CD1c-positive myeloid dendritic cell (primary cell): ENCODE data around the gene GNRHR.

Experiments used
- DNase-seq: peaks from one replicate; pipeline ENCODE4 v3.0.0-alpha.2; 2016; ENCODE audit errors: extremely low spot score

GNRHR gene

DNA sequence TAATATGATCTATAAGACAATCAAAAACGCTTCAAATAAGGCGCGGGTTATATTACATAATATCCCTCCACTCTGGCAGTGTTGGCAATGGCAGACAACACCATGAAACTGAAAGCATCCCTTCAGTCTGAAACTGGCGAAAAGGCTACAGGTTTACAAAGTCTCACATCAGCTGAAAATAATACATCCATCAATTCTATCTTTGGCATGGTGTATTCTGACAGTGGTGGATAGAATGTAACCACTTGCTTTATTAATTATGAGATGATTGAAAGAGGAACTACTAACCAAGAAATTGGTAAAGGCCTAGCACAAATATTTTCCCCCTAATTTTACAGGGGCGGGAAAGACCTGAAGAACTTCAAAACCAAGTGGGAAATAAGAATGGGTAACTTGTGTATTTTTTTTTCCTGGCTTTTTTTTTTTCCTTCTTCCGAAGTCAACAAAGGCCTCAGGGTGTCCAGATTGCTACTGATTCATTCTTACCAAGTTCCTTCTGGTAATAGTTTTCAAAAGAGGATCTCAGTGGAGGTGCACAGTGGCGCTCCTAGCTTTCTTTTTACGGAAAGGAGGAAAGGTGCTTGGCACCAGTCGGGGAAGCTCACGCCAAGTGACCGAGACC, 54.0 kb downstream of the GNRHR start:
- peak; percentile 50 for DNase-seq

GRCh38 chr4:67699603-67700002, 54.6 kb downstream of the GNRHR start:
- no peak for DNase-seq

DNA sequence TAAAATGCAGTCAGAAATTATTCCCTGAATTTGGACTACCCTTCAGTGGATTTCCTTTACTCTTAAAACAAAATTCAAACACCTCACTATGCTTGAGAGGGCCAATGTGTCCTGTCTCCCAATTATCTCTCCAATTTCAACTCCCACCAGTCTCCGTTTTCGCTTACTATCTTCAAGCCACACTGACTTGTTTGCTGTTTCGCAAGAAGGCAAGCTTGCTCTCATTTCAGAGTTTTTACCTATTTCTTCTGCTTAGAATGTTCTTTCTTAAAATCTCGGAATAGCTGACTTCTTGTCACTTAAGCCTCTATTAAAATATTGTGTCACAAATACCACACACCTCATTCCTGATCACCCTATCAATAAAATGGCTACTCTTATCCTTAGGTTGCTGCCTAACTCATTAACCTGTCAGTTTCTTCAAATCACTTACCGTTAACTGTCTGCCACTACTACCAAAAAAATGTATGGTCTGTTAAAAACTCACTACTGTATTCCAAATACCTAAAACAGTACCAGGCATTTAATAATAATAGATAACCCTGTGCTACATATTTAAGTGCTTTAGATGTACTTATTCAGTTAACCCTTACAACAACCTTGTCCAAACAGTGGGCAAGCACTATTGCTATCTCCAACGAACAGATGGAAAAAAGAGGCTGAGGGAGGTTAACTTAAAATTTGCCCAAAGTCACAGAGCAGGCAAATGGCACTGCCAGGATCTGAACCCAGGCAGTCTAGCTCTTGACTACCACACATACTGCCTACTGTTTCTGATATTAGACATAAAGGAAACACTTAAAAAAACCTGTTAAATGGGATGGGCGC, 56.1 kb downstream of the GNRHR start:
- no peak for DNase-seq

DNA sequence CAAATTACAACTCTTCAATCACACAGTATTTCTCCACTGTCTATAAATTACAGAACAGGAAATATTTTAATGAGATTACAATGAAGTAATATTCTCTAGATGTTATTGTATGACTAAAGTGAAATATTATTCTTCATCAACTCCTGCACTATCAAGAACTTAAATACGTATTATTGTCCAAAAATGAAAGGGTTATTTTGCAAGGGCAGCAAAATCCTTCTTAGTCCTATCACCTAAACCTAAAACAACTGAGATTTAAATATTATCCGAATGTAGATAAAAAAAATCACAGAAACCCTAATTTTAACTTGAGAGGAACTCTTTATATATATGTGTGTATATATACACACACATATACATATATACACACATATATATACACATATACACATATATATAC, 58.1 kb downstream of the GNRHR start:
- no peak for DNase-seq

GRCh38 chr4:67694662-67695061, 59.5 kb downstream of the GNRHR start:
- DNase-seq = no peak

GRCh38 chr4:67691328-67691727, 62.9 kb downstream of the GNRHR start:
- DNase-seq = no peak
